Measurements from ENCODE around the gene MAP7D1.

Gene MAP7D1

GRCh38 chr1:36122062-36123030 is 33.6 kb upstream of the MAP7D1 start:
- Histone ChIP-seq H2AFZ (ENCODE audit: low read depth, low read length) (no peak overlapping the region), H3K36me3 (ENCODE audit: insufficient read depth, low read length) (no peaks in the 10 kb centered on the region), H3K4me1 (ENCODE audit: insufficient read depth, low read length) (peaks cover 4% of the 10 kb centered on the region), H3K27me3 (ENCODE audit: insufficient read depth, low read length) (peaks cover 50% of the 10 kb centered on the region), H3K9me3 (ENCODE audit: low read length) (no peaks in the 10 kb centered on the region), H3K4me3 (ENCODE audit: low read length) (no peak overlapping the region)

GRCh38 chr1:36123356-36123755 is 32.6 kb upstream of the MAP7D1 start:
- H3K4me1 ChIP-seq (ENCODE audit: insufficient read depth, low read length), result peaks cover 4% of the 10 kb centered on the region
- no peak overlapping the region for H2AFZ ChIP-seq (ENCODE audit: low read depth, low read length)
- H3K36me3 ChIP-seq (ENCODE audit: insufficient read depth, low read length), result no peaks in the 10 kb centered on the region
- H3K4me3 ChIP-seq (ENCODE audit: low read length), result no peak overlapping the region
- H3K9me3 ChIP-seq (ENCODE audit: low read length), result no peaks in the 10 kb centered on the region
- H3K27me3 ChIP-seq (ENCODE audit: insufficient read depth, low read length), result peaks cover 51% of the 10 kb centered on the region

- H3K27me3 ChIP-seq (ENCODE audit: insufficient read depth, low read length), result peaks cover 51% of the 10 kb centered on the region
- no peaks in the 10 kb centered on the region for H3K36me3 ChIP-seq (ENCODE audit: insufficient read depth, low read length)
- no peak overlapping the region for H3K4me3 ChIP-seq (ENCODE audit: low read length)
- H3K9me3 ChIP-seq (ENCODE audit: low read length), result no peaks in the 10 kb centered on the region
- peaks cover 4% of the 10 kb centered on the region for H3K4me1 ChIP-seq (ENCODE audit: insufficient read depth, low read length)
- H2AFZ ChIP-seq (ENCODE audit: low read depth, low read length), result no peak overlapping the region
These were observed 31.4 kb upstream of the MAP7D1 start for GRCh38 chr1:36124404-36125128.

GRCh38 chr1:36125129-36125991 is 30.6 kb upstream of the MAP7D1 start, which contains the start of gene COL8A2:
Gene COL8A2 (minus strand): TSS chr1:36125222. CDS start chr1:36100242, 24,980 bp downstream.
- Histone ChIP-seq H3K36me3 (ENCODE audit: insufficient read depth, low read length) (no peaks in the 10 kb centered on the region), H2AFZ (ENCODE audit: low read depth, low read length) (no peak within 1 kb of the TSS), H3K4me1 (ENCODE audit: insufficient read depth, low read length) (no peaks in the 10 kb centered on the region), H3K4me3 (ENCODE audit: low read length) (no peak within 1 kb of the TSS), H3K27me3 (ENCODE audit: insufficient read depth, low read length) (peaks cover 52% of the 10 kb centered on the region), H3K9me3 (ENCODE audit: low read length) (no peaks in the 10 kb centered on the region)

- Histone ChIP-seq H3K36me3 (ENCODE audit: insufficient read depth, low read length) (no peaks in the 10 kb centered on the region), H3K27me3 (ENCODE audit: insufficient read depth, low read length) (peaks cover 54% of the 10 kb centered on the region), H2AFZ (ENCODE audit: low read depth, low read length) (no peak overlapping the region), H3K4me3 (ENCODE audit: low read length) (no peak overlapping the region), H3K9me3 (ENCODE audit: low read length) (no peaks in the 10 kb centered on the region), H3K4me1 (ENCODE audit: insufficient read depth, low read length) (no peaks in the 10 kb centered on the region)
These were observed 29.8 kb upstream of the MAP7D1 start for GRCh38 chr1:36126005-36126716.

- Histone ChIP-seq H3K36me3 (ENCODE audit: insufficient read depth, low read length) (no peaks in the 10 kb centered on the region), H3K27me3 (ENCODE audit: insufficient read depth, low read length) (peaks cover 54% of the 10 kb centered on the region)
These were observed 29.0 kb upstream of the MAP7D1 start for GRCh38 chr1:36126797-36127500.

GRCh38 chr1:36128126-36128904 is 27.6 kb upstream of the MAP7D1 start:
- Histone ChIP-seq H2AFZ (ENCODE audit: low read depth, low read length) (no peak overlapping the region), H3K4me3 (ENCODE audit: low read length) (no peak overlapping the region), H3K9me3 (ENCODE audit: low read length) (no peaks in the 10 kb centered on the region), H3K27me3 (ENCODE audit: insufficient read depth, low read length) (peaks cover 41% of the 10 kb centered on the region), H3K36me3 (ENCODE audit: insufficient read depth, low read length) (no peaks in the 10 kb centered on the region), H3K4me1 (ENCODE audit: insufficient read depth, low read length) (no peaks in the 10 kb centered on the region)

More at GRCh38 chr1:36126797-36127500, 29.0 kb upstream of the MAP7D1 start:
- Histone ChIP-seq H3K4me3 (ENCODE audit: low read length) (no peak overlapping the region), H2AFZ (ENCODE audit: low read depth, low read length) (no peak overlapping the region), H3K4me1 (ENCODE audit: insufficient read depth, low read length) (no peaks in the 10 kb centered on the region), H3K9me3 (ENCODE audit: low read length) (no peaks in the 10 kb centered on the region)

GRCh38 chr1:36128905-36129206 is 27.1 kb upstream of the MAP7D1 start:
- no peaks in the 10 kb centered on the region for H3K9me3 ChIP-seq (ENCODE audit: low read length)
- peaks cover 4% of the 10 kb centered on the region for H3K4me1 ChIP-seq (ENCODE audit: insufficient read depth, low read length)

GRCh38 chr1:36132029-36132428 is 23.9 kb upstream of the MAP7D1 start:
- peaks cover 5% of the 10 kb centered on the region for H3K4me1 ChIP-seq (ENCODE audit: insufficient read depth, low read length)
- peaks cover 7% of the 10 kb centered on the region for H3K36me3 ChIP-seq (ENCODE audit: insufficient read depth, low read length)
- no peak overlapping the region for H3K4me3 ChIP-seq (ENCODE audit: low read length)
- peaks cover 11% of the 10 kb centered on the region for H3K27me3 ChIP-seq (ENCODE audit: insufficient read depth, low read length)
- H2AFZ ChIP-seq (ENCODE audit: low read depth, low read length), result no peak overlapping the region
- no peaks in the 10 kb centered on the region for H3K9me3 ChIP-seq (ENCODE audit: low read length)

More at GRCh38 chr1:36128905-36129206, 27.1 kb upstream of the MAP7D1 start:
- H3K36me3 ChIP-seq (ENCODE audit: insufficient read depth, low read length), result no peaks in the 10 kb centered on the region
- peaks cover 35% of the 10 kb centered on the region for H3K27me3 ChIP-seq (ENCODE audit: insufficient read depth, low read length)
- H3K4me3 ChIP-seq (ENCODE audit: low read length), result no peak overlapping the region
- H2AFZ ChIP-seq (ENCODE audit: low read depth, low read length), result no peak overlapping the region

- Histone ChIP-seq H2AFZ (ENCODE audit: low read depth, low read length) (no peak overlapping the region), H3K36me3 (ENCODE audit: insufficient read depth, low read length) (peaks cover 18% of the 10 kb centered on the region), H3K4me3 (ENCODE audit: low read length) (no peak overlapping the region), H3K9me3 (ENCODE audit: low read length) (no peaks in the 10 kb centered on the region), H3K27me3 (ENCODE audit: insufficient read depth, low read length) (peaks cover 4% of the 10 kb centered on the region), H3K4me1 (ENCODE audit: insufficient read depth, low read length) (peaks cover 5% of the 10 kb centered on the region)
These were observed 22.5 kb upstream of the MAP7D1 start for GRCh38 chr1:36133484-36133883.

GRCh38 chr1:36134031-36134430 is 21.9 kb upstream of the MAP7D1 start:
- Histone ChIP-seq H3K9me3 (ENCODE audit: low read length) (no peaks in the 10 kb centered on the region), H2AFZ (ENCODE audit: low read depth, low read length) (no peak overlapping the region), H3K4me3 (ENCODE audit: low read length) (no peak overlapping the region), H3K36me3 (ENCODE audit: insufficient read depth, low read length) (peaks cover 18% of the 10 kb centered on the region), H3K4me1 (ENCODE audit: insufficient read depth, low read length) (peaks cover 5% of the 10 kb centered on the region), H3K27me3 (ENCODE audit: insufficient read depth, low read length) (peaks cover 4% of the 10 kb centered on the region)
